ENCODE measurements around the gene SEL1L.
"Not testable (repeated sequence)": the region's sequence is repeated elsewhere in the genome, so short reads cannot be mapped to it uniquely, and the experiment has no call there.

The SEL1L gene

GRCh38 chr14:81523616-81524015 is 10.0 kb downstream of the SEL1L start:
- DNase-seq = no peak

GRCh38 chr14:81523016-81523415 is 10.6 kb downstream of the SEL1L start:
- DNase-seq = no peak

GRCh38 chr14:81521356-81521755 is 12.3 kb downstream of the SEL1L start:
- DNase-seq = no peak

- no peak for DNase-seq
These were observed 14.2 kb downstream of the SEL1L start for GRCh38 chr14:81519200-81520011.

GRCh38 chr14:81517798-81518398 is 15.8 kb downstream of the SEL1L start:
- DNase-seq = no peak

- no peak for DNase-seq
These were observed 16.5 kb downstream of the SEL1L start for GRCh38 chr14:81516986-81517797.

GRCh38 chr14:81515927-81516326 is 17.7 kb downstream of the SEL1L start:
- DNase-seq = not testable (repeated sequence)

GRCh38 chr14:81512826-81513225 is 20.8 kb downstream of the SEL1L start:
- not testable (repeated sequence) for DNase-seq

- no peak for DNase-seq
These were observed 22.3 kb downstream of the SEL1L start for GRCh38 chr14:81511111-81511904.

GRCh38 chr14:81509838-81510452 is 23.7 kb downstream of the SEL1L start:
- DNase-seq = no peak

GRCh38 chr14:81509321-81509720 is 24.3 kb downstream of the SEL1L start:
- no peak for DNase-seq

GRCh38 chr14:81506487-81506886 is 27.2 kb downstream of the SEL1L start:
- DNase-seq = no peak

GRCh38 chr14:81504864-81505263 is 28.8 kb downstream of the SEL1L start:
- no peak for DNase-seq

GRCh38 chr14:81485781-81486180 is 47.9 kb downstream of the SEL1L start:
- no peak for DNase-seq

- DNase-seq = peak; percentile 14
These were observed 48.3 kb downstream of the SEL1L start for GRCh38 chr14:81485372-81485771.

- no peak for DNase-seq
These were observed 49.5 kb downstream of the SEL1L start for GRCh38 chr14:81484120-81484519.

- no peak for DNase-seq
These were observed 52.9 kb downstream of the SEL1L start for GRCh38 chr14:81480741-81481140.

- no peak for DNase-seq
These were observed 55.2 kb downstream of the SEL1L start for GRCh38 chr14:81478446-81478845.

GRCh38 chr14:81476816-81477215 is 56.8 kb downstream of the SEL1L start:
- no peak for DNase-seq

- no peak for DNase-seq
These were observed 58.8 kb downstream of the SEL1L start for GRCh38 chr14:81474685-81475324.

- DNase-seq = no peak
These were observed 59.5 kb downstream of the SEL1L start for GRCh38 chr14:81474148-81474492.
